Activated CD4-positive, CD25-positive, alpha-beta regulatory T cell treated with anti-CD3 and anti-CD28 coated beads, Interleukin-2, amount 50 U/mL, for 16 hours (primary cell): ENCODE results near the gene COQ7.

Experiments used
- DNase-seq: peaks from one replicate; pipeline ENCODE4 v3.0.0-alpha.2; 2020; ENCODE audit warnings: low read depth, low spot score

COQ7 gene

DNA sequence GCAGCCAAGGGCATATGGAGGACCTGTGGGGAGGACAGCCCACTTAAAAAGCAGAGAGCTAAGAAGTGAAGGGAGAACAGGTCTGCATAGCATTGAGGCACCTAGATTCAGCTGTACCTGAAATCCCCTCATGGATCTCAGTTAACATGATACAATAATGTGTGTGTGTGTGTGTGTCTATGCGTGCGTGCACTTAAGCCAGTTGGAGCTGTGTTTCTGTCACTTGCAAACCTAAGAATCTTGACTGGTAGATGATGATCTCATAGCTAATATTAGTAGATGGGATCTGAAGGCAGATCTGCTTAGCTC is 44.6 kb downstream of the COQ7 start:
- no peak for DNase-seq

DNA sequence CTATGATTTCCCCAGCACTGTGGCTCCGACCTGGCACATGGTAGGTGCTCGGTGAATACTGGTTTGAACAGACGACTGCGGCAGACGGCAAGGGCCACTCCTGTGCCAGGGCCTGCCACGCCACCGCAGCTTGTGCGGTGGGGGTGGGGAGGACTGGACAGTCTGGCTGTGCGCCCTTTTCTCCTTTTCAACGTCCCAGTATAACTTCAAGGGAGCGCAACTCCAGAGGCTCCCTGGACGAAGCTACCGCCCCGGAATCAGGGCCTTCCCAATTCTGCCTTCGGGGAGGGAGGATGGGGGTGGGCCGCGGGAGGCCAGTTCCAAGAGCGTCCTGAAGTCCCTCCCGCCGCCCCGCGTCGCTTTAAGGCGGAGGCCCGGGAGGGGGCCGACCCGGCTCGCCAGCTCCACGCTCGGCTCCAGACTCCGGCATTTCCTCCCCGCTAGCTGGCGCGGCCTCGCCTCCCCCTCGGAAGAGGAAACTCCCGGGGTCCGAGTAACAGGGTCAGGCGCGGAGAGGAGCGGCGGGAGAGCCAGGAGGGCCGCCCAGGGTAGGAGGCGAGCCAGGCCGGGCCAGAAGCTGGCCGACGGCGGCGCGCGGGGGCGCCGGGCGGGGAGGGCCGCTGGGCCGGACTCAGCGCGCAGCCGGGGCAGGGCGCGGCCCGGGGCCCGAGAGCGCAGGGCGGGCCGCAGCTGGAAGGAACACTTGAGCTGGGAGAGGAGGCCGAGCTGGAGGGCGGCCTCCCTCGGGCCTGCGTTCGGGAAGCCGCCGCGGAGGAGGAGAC is 46.4 kb downstream of the COQ7 start, which contains the start of gene ITPRIPL2:
Gene ITPRIPL2, plus strand, starts transcription at position 388 of the 782 bp plus-strand sequence. CDS start 498 bp downstream, outside the sequence.
- no peak for DNase-seq

DNA sequence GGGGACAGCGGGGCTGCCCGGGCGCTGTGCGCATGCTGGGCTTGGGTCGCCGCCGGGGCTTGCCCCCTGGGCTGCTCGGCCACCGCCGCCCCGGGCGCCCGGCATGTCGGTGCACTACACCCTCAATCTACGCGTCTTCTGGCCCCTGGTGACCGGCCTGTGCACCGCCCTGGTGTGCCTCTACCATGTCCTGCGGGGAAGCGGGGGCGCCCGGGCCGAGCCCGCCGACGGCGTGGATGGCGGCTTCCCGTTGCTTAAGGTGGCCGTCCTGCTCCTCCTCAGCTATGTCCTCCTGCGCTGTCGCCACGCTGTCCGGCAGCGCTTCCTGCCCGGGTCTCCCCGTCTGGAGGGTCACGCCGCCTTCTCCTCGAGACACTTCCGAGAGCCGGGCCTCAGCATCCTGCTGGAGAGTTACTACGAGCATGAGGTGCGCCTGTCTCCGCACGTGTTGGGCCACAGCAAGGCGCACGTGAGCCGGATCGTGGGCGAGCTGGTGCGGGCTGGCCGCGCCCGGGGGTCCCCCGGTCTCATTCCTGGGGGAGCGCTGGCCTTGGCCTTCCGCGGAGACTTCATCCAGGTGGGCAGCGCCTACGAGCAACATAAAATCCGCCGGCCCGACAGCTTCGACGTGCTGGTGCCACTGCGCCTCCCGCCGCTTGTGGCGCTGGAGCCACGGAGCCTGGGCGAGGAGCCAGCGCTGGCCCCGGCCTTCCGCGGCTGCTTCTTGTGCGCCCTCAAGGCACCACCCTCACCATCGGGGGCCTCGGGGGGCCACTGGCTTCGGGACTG is 47.1 kb downstream of the COQ7 start:
- DNase-seq, result no peak

DNA sequence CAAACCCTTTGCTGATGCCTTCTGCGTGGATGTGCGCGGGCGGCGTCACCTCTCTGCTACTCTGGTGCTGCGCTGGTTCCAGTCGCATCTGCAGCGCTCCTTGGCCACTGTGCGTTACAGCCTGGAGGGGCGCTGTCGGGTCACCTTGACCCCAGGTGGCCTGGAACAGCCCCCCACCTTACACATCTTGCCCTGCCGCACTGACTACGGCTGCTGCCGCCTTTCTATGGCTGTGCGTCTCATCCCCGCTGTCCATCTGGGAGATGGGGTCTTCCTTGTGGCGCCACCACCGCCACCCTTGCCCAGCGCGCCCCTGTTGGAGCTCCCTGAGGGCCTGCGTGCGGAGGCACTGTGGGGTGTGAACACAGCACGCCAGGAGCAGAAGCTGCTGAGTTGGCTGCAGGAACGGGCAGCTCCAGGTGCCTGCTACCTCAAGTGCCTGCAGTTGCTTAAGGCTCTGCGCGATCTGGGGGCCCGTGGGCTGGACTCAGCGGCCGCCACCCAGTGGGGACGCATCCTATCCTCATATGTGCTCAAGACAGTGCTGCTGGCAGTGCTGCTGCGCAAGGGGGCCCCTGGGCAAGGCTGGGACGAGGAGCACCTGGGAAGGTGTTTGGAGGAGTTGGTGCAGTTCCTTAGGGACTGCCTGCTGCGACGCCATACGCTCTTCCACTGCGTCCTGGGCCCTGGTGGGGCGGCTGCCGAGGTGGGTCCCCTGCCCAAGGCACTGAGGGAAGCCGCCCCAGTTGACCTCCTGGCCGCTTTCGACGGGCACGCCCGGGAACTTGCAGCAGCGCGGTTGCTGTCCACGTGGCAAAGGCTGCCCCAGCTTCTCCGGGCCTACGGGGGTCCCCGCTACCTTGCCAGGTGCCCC is 48.0 kb downstream of the COQ7 start:
- no peak for DNase-seq

- no peak for DNase-seq
Measured at GRCh38 chr16:19116711-19117449, 49.5 kb downstream of the COQ7 start.

GRCh38 chr16:19118938-19119431 is 51.6 kb downstream of the COQ7 start:
- no peak for DNase-seq

GRCh38 chr16:19119564-19119963 is 52.1 kb downstream of the COQ7 start:
- DNase-seq, result no peak

DNA sequence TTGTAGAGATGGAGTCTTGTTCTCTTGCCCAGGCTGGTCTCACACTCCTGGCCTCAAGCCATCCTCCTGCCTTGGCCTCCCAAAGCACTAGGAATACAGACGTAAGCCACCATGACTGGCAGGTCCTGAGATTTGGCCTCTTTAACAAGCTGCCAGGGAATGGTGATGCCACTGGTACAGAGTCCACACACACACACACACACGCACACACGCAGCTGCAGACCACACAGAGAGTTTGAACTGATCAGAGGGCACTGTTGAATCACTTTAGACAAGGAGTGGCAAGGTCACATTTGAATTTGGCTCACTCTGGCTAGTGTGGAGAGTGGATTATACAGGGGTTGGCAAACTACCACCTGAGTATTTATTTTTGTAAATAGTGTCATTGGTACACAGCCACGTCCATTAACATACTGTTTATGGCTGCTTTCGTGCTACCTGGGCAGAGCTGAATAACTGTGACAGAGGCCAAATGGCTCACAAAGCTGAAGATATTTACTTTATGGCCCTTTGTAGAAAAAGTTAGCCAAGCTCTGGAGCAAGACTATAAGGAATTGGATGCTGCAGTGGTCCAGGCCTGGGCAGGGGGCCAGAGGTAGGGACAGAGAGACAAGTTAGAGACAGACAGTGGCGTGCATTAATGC is 56.2 kb downstream of the COQ7 start:
- DNase-seq, result no peak

- DNase-seq, result no peak
Measured at GRCh38 chr16:19126300-19126699, 58.9 kb downstream of the COQ7 start.

DNA sequence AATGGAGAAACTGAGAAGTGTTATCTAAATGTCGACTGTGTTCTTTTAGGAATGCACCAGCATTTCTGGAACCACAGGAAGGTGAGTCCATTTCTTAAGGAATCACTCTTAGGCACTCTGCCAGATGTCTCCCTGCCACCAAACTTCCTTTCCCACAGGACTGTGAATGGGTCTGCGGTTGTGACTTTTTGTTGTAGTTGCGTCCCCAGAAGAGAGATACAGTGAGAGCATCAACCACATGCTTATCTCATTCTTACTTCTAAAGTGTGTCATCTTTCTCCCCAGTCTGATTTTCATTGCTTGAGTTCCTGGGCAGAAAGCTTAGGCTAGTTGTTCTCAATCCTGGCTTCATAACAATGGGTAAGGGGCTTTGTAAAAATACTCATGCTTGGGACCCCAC is 59.8 kb downstream of the COQ7 start:
- no peak for DNase-seq

DNA sequence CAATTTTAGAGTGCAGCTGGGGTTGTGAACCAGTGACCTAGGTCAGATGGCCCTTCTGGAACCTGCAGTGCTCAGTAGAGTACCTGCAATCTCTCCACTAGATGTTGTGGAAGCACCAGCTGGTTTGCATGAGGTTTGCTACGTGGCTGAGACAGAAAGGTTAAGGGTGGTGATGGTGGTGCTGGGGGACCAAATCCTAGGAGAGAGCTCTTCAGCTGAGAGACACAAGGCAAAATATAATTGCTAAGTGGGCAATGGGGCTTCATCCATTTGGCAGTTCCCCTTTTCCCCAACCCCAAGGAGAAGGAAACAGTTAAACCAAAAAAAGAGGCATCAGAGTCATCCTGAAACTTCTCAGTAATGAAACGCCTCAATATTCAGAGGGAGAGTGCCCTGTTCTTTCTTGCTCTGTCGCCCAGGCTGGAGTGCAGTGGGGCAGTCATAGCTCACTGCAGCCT is 60.3 kb downstream of the COQ7 start:
- no peak for DNase-seq

- no peak for DNase-seq
Measured at GRCh38 chr16:19128454-19129200, 61.2 kb downstream of the COQ7 start.
